NCI-H2081 (cell line): ENCODE data around the gene EXD2.
A peak's percentile ranks its signal among the peaks of the same experiment; 100 is the strongest.
"Not testable (repeated sequence)": the region's sequence is repeated elsewhere in the genome, so short reads cannot be mapped to it uniquely, and the experiment has no call there.

Experiments used
- DNase-seq, 2 experiments: peaks; one replicate each; lab custom pipeline; 2025; lab: John Stamatoyannopoulos, UW

Gene EXD2

GRCh38 chr14:69191340-69192111, at the start of gene EXD2:
Gene EXD2 (plus strand): TSS chr14:69191498. CDS start chr14:69209471, 17,973 bp downstream.
- DNase-seq = peak; percentile 96 to 98

DNA sequence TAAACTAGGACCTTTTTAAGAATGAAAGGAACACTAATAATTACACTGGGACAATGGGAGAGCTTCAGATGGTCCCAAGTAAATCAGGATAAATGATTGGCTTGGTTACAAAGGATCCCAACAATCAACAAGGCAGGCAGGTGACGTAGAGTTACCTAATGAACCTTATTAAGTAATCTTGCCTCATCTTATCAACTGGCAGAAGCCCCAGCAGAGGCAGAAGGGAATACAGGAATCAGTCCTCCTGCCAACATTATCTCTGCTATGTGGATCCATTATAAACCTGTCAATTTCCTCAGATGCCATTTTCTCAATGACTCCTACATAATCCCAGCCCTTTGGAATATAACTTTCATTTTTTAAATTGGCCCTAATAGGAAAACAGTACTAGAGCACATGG, 49.7 kb upstream of the EXD2 start:
- DNase-seq = no peak

DNA sequence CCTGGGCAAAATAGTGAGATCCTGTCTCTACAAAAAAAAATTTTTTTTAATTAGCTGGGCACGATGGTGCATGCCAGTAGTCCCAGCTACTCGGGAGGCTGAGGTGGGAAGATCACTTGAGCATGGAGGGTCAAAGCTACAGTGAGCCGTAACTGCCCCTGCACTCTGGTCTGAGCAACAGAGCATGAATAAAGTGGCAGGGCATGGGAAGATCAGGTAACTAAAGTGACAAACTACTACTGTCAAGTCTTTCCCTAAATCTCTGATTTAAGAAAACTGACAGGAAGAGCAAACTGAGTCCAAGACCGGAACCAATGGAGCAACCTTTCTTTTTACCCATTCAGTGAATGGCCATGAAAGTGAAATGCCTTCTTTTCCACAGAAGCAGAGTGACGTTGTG, 49.2 kb upstream of the EXD2 start:
- no peak for DNase-seq

- no peak for DNase-seq
Measured at GRCh38 chr14:69149461-69150244, 41.6 kb upstream of the EXD2 start.

DNA sequence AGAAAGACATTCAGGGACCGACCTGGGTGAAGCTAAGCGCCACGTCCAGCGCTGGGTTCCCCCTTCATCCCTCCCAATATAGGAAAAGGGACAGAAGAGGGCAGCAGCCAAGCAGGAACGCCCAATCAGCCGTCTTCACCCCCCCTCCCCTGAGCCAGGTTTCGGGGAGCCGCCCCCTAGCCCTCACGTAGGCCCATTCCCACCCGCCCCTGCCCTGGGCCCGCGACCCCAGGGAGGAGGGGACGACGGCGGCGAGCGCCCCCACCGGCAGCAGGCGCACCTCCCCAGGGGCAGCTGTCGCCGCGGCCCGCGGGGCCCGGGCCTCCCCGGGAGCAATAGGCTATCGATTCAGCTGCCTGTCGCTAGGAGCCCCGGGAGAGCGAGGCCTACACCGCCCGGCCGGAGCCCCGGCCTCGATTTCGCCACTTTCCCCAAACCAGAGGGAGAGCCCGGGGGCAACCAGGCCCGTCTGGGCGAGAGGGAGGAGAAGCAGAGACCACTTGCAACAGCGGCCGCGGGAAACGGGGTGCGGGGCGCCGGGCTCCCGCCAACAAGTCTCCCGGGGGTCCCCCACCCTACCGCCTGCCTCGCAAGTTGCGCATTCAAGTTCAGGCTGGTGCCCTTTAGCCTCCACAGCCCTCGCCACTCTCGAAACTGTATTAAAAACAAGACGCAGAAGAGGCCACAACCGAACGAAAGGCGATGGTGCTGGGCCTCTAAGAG, 39.7 kb upstream of the EXD2 start:
- DNase-seq = peak; percentile 67 to 74

GRCh38 chr14:69152181-69152901, 39.0 kb upstream of the EXD2 start:
- DNase-seq = peak; percentile 27 to 44

- no peak for DNase-seq
Measured at GRCh38 chr14:69152902-69153151, 38.5 kb upstream of the EXD2 start, which contains the start of gene DCAF5. Gene DCAF5 (minus strand): TSS chr14:69153119. CDS start chr14:69152978, 141 bp downstream.

GRCh38 chr14:69153152-69153872, 38.0 kb upstream of the EXD2 start:
- DNase-seq = peak; percentile 93 to 94

- no peak for DNase-seq
Measured at GRCh38 chr14:69153873-69154270, 37.4 kb upstream of the EXD2 start.

DNA sequence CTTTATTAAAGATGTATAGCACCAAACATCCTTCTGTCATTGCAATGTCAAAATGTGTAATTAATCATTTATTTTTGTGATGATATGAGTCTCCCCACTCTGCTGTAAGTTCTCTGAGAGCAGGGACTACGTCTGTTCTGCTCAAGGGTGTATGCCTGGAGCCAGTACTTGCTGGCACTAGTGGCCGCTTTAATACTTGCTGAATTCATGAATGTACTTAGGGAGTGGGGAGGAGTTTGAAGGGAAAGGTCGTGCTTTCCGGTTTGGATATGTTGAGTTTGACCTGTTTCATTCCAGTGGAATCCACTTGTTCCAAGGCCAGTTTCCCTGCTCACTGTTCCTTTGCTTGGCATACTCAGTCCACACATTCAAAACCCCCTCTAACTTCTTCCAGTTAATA, 36.5 kb upstream of the EXD2 start:
- peak in 1 of 2 experiments; percentile 13 for DNase-seq

- DNase-seq = no peak
Measured at GRCh38 chr14:69156224-69156623, 35.1 kb upstream of the EXD2 start.

- DNase-seq = no peak
Measured at GRCh38 chr14:69161590-69161989, 29.7 kb upstream of the EXD2 start.

DNA sequence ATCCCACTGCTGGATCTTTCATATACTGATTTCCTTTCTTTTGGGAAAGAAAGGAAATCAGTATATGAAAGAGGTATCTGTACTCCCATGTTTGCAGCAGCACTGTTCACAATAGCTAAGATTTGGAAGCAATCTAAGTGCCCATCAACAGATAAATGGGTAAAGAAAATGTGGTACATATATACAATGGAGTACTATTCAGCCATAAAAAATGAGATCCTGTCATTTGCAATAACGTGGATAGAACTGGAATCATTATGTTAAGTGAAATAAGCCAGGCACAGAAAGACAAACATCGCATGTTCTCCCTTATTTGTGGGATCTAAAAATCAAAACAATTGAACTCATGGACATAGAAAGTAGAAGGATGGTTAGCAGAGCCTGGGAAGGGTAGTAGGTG, 25.5 kb upstream of the EXD2 start:
- DNase-seq = not testable (repeated sequence)

DNA sequence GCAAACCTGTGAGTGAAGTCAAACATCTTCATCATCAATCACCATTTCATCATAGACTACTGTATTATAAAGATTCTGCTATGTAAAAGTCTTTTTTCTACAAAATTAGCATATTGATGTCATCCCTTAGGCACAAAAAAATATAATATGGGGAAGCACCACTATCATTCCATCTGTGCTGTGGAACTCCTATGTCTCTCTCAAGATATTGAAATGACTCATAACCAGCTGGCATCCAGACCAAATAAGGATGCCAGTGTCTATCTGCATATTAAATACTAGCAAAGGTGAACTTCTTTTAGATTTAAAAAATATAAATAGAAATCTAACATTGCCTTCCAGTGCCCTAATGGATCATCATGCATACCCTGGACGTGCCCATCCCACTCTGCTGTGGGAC, 20.5 kb upstream of the EXD2 start:
- no peak for DNase-seq

DNA sequence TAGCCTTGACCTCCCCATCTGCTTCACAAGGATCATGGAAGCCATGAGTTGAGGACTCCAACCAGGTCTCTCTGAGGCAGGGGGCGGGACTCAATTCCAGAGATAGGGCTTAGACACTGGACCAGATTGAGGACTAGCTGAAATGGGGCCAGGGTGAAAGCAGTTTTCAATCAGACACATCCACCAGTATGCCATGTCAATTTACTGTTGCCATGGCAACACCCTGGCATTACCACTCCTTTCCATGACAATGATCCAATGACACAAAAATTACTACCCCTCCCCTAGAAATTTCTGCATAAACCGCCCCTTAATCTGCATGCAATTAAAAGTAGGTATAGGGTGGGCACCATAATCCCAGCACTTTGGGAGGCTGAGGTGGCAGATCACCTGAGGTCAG, 19.7 kb upstream of the EXD2 start:
- DNase-seq = no peak

DNA sequence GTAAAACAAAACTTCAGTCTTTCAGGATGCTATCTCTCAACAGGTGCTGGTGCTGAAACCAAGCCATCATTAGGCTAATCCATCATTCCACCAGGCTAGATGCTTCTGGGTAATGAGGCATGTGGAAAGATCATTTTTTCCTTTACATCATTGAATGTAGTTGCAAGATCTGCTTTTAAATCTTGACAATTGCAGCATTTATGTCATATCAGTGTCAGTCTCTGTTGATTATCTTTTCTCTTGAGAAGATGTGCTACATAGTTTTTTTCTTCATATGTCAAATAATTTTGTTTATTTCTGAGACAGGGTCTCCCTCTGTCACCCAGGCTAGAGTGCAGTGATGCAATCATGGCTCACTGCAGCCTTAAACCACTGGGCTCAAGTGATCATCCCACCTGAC, 16.2 kb upstream of the EXD2 start:
- no peak for DNase-seq

DNA sequence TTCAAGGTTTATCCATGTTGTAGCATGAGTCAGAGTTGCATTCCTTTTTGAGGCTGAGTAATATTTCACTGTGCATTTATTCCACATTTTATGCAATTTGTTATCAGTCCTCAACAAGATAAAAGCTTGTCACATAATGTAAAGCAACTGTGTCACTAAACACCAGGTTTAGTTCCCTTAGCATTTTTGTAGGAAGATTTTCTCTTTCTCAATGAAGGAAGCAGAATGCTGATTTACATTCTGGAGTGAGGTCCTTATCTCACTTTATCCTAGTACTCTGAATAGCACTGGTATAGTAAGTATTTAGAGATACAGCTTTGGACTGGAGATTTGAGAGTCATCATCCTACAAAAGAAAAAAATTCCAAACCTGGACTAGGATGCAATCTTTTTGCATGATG, 9.8 kb upstream of the EXD2 start:
- no peak for DNase-seq

DNA sequence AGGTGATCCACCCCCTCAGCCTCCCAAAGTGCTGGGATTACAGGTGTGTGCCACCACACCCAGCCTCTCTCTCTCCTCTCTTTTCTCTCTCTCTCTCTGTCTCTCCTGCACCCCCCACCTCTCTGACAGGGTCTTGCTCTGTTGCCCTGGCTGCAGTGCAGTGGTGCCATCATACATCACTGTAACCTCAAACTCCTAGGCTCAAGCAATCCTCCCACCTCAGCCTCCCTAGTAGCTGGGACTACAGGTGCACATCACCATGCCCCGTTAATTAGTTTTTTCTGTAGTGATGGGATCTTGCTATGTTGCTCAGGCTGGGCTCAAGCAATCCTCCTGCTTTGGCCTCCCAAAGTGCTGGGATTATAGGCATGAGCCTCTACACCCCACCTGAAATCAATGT, 8.7 kb upstream of the EXD2 start:
- DNase-seq = not testable (repeated sequence)

- DNase-seq = no peak
Measured at GRCh38 chr14:69183735-69184134, 7.6 kb upstream of the EXD2 start.

GRCh38 chr14:69190191-69190590, 1.1 kb upstream of the EXD2 start:
- no peak for DNase-seq

GRCh38 chr14:69193721-69194120, 2.4 kb downstream of the EXD2 start:
- DNase-seq = no peak

DNA sequence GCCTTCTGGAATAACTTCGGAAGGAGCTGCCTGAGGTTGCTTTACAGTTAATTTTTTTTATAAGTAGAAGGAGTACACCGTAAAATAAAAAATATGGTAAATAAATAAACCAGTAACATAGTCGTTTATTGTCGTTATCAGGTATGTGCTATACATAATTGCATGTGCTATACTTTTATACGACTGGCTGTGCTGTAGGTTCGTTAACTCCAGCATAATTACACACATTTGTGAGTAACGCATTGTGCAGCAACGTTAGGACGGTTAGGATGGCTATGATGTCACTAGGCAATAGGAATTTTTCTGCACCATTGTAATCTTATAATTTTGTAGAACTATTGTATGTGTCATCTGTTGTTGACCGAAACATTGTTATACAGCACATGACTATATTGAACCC, 8.5 kb downstream of the EXD2 start:
- no peak for DNase-seq
